Kidney epithelial cell (primary cell): ENCODE measurements around the gene CFAP97D1. TPM values are rescaled to one million over a fixed set of nuclear protein-coding genes. Genes with fewer than 3 reads are reported as not detected.

ENCODE experiments used
- DNase-seq: peaks from one replicate; pipeline ENCODE4 v3.0.0-alpha.2; 2010; ENCODE audit warnings: low read depth
- H3K27me3 ChIP-seq: 2 replicates; pipeline ENCODE4 v1.6.0; 2011; ENCODE audit warnings: low read length; ENCODE audit not compliant: control insufficient read depth, insufficient read depth
- H3K36me3 ChIP-seq: 2 replicates; pipeline ENCODE4 v1.5.1; 2011; ENCODE audit warnings: low read length; ENCODE audit not compliant: control insufficient read depth, insufficient read depth
- H3K4me3 ChIP-seq: 2 replicates; pipeline ENCODE4 v1.5.1; 2011; ENCODE audit warnings: low read depth, mild to moderate bottlenecking, control low read depth, low read length
- CTCF ChIP-seq: IDR thresholded peaks from 2 replicates; pipeline ENCODE4 v1.5.1; 2011; ENCODE audit warnings: mild to moderate bottlenecking, moderate library complexity, low read length, control low read depth, inconsistent platforms; ENCODE audit not compliant: insufficient read depth, poor library complexity, severe bottlenecking
- total RNA-seq: library from RNA; depleted of rRNA; stranded (reverse); fragments of >200 nt; gene quantifications from 2 replicates; pipeline ENCODE4 v1.2.3, GENCODE V29; 2015

Gene CFAP97D1
- total RNA-seq, 1 donor from 2014 or later = not detected

GRCh38 chr17:43768382-43768781, 11.9 kb upstream of the CFAP97D1 start:
- DNase-seq = no peak
- no peak for TF ChIP-seq CTCF
- H3K4me3 ChIP-seq = no peak overlapping the region
- no peaks in the 10 kb centered on the region for H3K27me3 ChIP-seq
- peaks cover 3% of the 10 kb centered on the region for H3K36me3 ChIP-seq

- no peak for TF ChIP-seq CTCF
- H3K27me3 ChIP-seq = no peaks in the 10 kb centered on the region
- H3K36me3 ChIP-seq = peaks cover 3% of the 10 kb centered on the region
- no peak for DNase-seq
- no peak overlapping the region for H3K4me3 ChIP-seq
Measured at GRCh38 chr17:43768943-43769342, 11.3 kb upstream of the CFAP97D1 start.

- no peak for TF ChIP-seq CTCF
- no peak overlapping the region for H3K4me3 ChIP-seq
- H3K27me3 ChIP-seq = no peaks in the 10 kb centered on the region
- no peak for DNase-seq
- peaks cover 3% of the 10 kb centered on the region for H3K36me3 ChIP-seq
Measured at GRCh38 chr17:43769426-43769825, 10.8 kb upstream of the CFAP97D1 start.

- no peak overlapping the region for H3K4me3 ChIP-seq
- H3K36me3 ChIP-seq = peaks cover 4% of the 10 kb centered on the region
- H3K27me3 ChIP-seq = no peaks in the 10 kb centered on the region
- no peak for TF ChIP-seq CTCF
- no peak for DNase-seq
Measured at GRCh38 chr17:43769859-43770258, 10.4 kb upstream of the CFAP97D1 start.

- TF ChIP-seq CTCF = no peak
- H3K4me3 ChIP-seq = no peak overlapping the region
- H3K27me3 ChIP-seq = no peaks in the 10 kb centered on the region
- no peak for DNase-seq
- peaks cover 4% of the 10 kb centered on the region for H3K36me3 ChIP-seq
Measured at GRCh38 chr17:43770957-43771356, 9.3 kb upstream of the CFAP97D1 start.

DNA sequence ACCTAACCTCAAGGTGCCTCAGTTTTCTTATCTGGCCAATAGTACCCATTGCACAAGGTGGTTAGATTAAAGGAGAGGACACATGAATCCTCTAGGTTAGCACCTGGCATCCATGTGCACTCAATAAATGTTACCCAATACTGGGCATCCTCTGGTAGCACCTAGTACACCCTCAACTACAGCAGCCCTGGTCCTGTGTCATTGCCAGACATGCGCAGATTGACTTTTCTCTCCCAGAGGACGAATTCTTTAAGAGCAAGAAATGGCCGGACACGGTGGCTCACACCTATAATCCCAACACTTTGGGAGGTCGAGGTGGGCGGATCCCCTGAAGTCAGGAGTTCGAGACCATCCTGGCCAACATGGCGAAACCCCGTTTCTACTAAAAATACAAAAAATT, 8.8 kb upstream of the CFAP97D1 start:
- no peak overlapping the region for H3K4me3 ChIP-seq
- H3K27me3 ChIP-seq = no peaks in the 10 kb centered on the region
- peaks cover 4% of the 10 kb centered on the region for H3K36me3 ChIP-seq
- DNase-seq = no peak
- TF ChIP-seq CTCF = no peak
